ENCODE measurements around the gene KIFC3. TPM values are rescaled to one million over a fixed set of nuclear protein-coding genes. Genes with fewer than 3 reads are reported as not detected.

KIFC3 gene
- total and polyA plus RNA-seq, 2 of the 13 experiments (the other 11 are each of a cell fraction or from before 2014, with no cell fraction given): 42.1 to 45.3 TPM

GRCh38 chr16:57757326-57757786, 44.9 kb downstream of the KIFC3 start (continued):
- TF ChIP-seq SRSF1 (optimal IDR thresholded peaks at IDR 0.05; ENCODE audit: low read depth, low read length) (peak; percentile 49), BHLHE40 (IDR thresholded peaks at IDR 0.05; ENCODE audit: low read length) (no peak), RXRB (CRISPR knock-in tag; IDR thresholded peaks at IDR 0.05; ENCODE audit: borderline replicate concordance) (peak; percentile 65), HIVEP1 (CRISPR knock-in tag; IDR thresholded peaks at IDR 0.05) (peak; percentile 82), ZNF10 (CRISPR knock-in tag; IDR thresholded peaks at IDR 0.05; ENCODE audit: borderline replicate concordance, low read depth) (no peak), ZNF18 (CRISPR knock-in tag; IDR thresholded peaks at IDR 0.05; ENCODE audit: insufficient replicate concordance) (no peak), GATAD1 (CRISPR knock-in tag; IDR thresholded peaks at IDR 0.05) (0 out of 2 replicates have a peak, but pooled peaks have one; percentile 31), TFDP2 (CRISPR knock-in tag; IDR thresholded peaks at IDR 0.05) (no peak), HNF1B (CRISPR knock-in tag; IDR thresholded peaks at IDR 0.05) (peak; percentile 80; the same call in 1 of the 2 replicates), TCF12 (IDR thresholded peaks at IDR 0.05) (no peak), TCF12 (CRISPR knock-in tag; IDR thresholded peaks at IDR 0.05) (no peak), HNRNPLL (IDR thresholded peaks at IDR 0.05; ENCODE audit: low read depth, low read length, poor library complexity, severe bottlenecking) (peak; percentile 39), MAZ (IDR thresholded peaks at IDR 0.05; ENCODE audit: borderline replicate concordance, low read depth, low read length) (peak; percentile 65; the same call in 1 of the 2 replicates), MAZ (CRISPR knock-in tag; IDR thresholded peaks at IDR 0.05; ENCODE audit: low read depth) (no peak; the same call in none of the 2 replicates), PAXIP1 (CRISPR knock-in tag; conservative IDR thresholded peaks at IDR 0.05) (peak; percentile 34; the same call in 1 of the 2 replicates), PHF5A (CRISPR knock-in tag; IDR thresholded peaks at IDR 0.05; ENCODE audit: low read depth, unreplicated experiment) (no peak), ZNF230 (CRISPR knock-in tag; IDR thresholded peaks at IDR 0.05) (0 out of 2 replicates have a peak, but pooled peaks have one; percentile 78), ZFP37 (CRISPR knock-in tag; IDR thresholded peaks at IDR 0.05; ENCODE audit: borderline replicate concordance) (no peak), AGO1 (IDR thresholded peaks at IDR 0.05; ENCODE audit: low read depth, low read length, poor library complexity, severe bottlenecking) (peak; percentile 46), ZNF343 (CRISPR knock-in tag; IDR thresholded peaks at IDR 0.05) (peak; percentile 79; the same call in 1 of the 2 replicates)

Data from HepG2 (cell line).